ENCODE measurements around the gene FAM90A1.
A peak's percentile ranks its signal among the peaks of the same experiment; 100 is the strongest.
"Not testable (repeated sequence)": the region's sequence is repeated elsewhere in the genome, so short reads cannot be mapped to it uniquely, and the experiment has no call there.

Gene FAM90A1

GRCh38 chr12:8218711-8219382, 8.6 kb downstream of the FAM90A1 start:
- H3K4me3 ChIP-seq (ENCODE audit: low read depth, low read length); DNase-seq (ENCODE audit: low read depth): not testable (repeated sequence)

- H3K4me3 ChIP-seq (ENCODE audit: low read depth, low read length); DNase-seq (ENCODE audit: low read depth): not testable (repeated sequence)
Observed at GRCh38 chr12:8197685-8198308, 29.6 kb downstream of the FAM90A1 start.

- H3K4me3 ChIP-seq (ENCODE audit: low read depth, low read length); DNase-seq (ENCODE audit: low read depth): not testable (repeated sequence)
Observed at GRCh38 chr12:8188088-8188487, 39.3 kb downstream of the FAM90A1 start.

- not testable (repeated sequence) for H3K4me3 ChIP-seq (ENCODE audit: low read depth, low read length); DNase-seq (ENCODE audit: low read depth)
Observed at GRCh38 chr12:8184206-8184605, 43.2 kb downstream of the FAM90A1 start.

- DNase-seq (ENCODE audit: low read depth); H3K4me3 ChIP-seq (ENCODE audit: low read depth, low read length): not testable (repeated sequence)
Observed at GRCh38 chr12:8183346-8183745, 44.1 kb downstream of the FAM90A1 start.

- DNase-seq (ENCODE audit: low read depth); H3K4me3 ChIP-seq (ENCODE audit: low read depth, low read length): not testable (repeated sequence)
Observed at GRCh38 chr12:8182923-8183322, 44.5 kb downstream of the FAM90A1 start.

GRCh38 chr12:8181271-8181670, 46.1 kb downstream of the FAM90A1 start:
- H3K4me3 ChIP-seq (ENCODE audit: low read depth, low read length); DNase-seq (ENCODE audit: low read depth): not testable (repeated sequence)

GRCh38 chr12:8179989-8180585, 47.3 kb downstream of the FAM90A1 start:
- not testable (repeated sequence) for DNase-seq (ENCODE audit: low read depth)
- TF ChIP-seq CTCF (IDR thresholded peaks at IDR 0.05; ENCODE audit: low read depth, low read length, missing control alignments), result peak; percentile 37
- peak overlapping the region; percentile 65 for H3K4me3 ChIP-seq (ENCODE audit: low read depth, low read length)

- H3K4me3 ChIP-seq (ENCODE audit: low read depth, low read length); DNase-seq (ENCODE audit: low read depth): not testable (repeated sequence)
Observed at GRCh38 chr12:8172911-8173310, 54.5 kb downstream of the FAM90A1 start.
